GM12874 (cell line): ENCODE results near the gene PCDHGB2.

Experiments
- CTCF ChIP-seq: IDR thresholded peaks from 2 replicates; pipeline ENCODE4 v1.5.1; 2011; ENCODE audit warnings: low read depth, mild to moderate bottlenecking, control low read depth, low read length, moderate library complexity; ENCODE audit not compliant: insufficient read depth

PCDHGB2 gene

DNA sequence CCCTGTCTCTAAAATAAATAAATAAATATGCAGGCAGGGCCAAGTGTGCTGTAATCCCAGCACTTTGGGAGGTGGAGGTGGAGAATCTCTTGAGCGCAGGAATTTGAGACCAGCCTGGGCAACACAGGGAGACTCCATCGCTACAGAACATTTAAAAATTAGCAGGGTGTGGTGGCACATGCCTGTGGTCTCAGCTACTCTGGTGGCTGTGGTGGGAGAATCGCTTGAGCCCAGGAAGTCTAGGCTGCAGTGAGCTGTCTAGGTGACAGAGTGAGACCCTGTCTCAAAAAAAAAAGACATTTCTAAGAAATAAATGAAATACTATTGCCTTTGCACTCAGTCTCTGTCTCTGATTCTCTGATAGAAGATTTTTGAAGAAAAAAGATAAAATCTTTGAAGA lies 51.8 kb downstream of the PCDHGB2 start:
- TF ChIP-seq CTCF: no peak
